H1 (cell line): ENCODE measurements around the gene GRM8. TPM values are rescaled to one million over a fixed set of nuclear protein-coding genes. Genes with fewer than 3 reads are reported as not detected.

Source experiments
- CTCF ChIA-PET: fragments of 300-600 bp; sonication (Branson Sonifier 250); formaldehyde crosslinking; loops from one replicate; lab custom pipeline; 2021; ENCODE audit not compliant: partially characterized antibody; lab: Charles Lee
- POLR2A ChIA-PET: fragments of 300-600 bp; sonication (Branson Sonifier 250); formaldehyde crosslinking; loops from one replicate; lab custom pipeline; 2021; ENCODE audit warnings: inconsistent platforms; ENCODE audit not compliant: partially characterized antibody; lab: Charles Lee
- DNase-seq, 2 experiments: peaks; one replicate each; pipeline versions ENCODE4 v3.0.0 to v3.0.0-alpha.2; 2010 to 2022; ENCODE audit warnings: low spot score in 2 of 2, low read depth in 1 of 2, mixed read lengths in 1 of 2
- FAIRE-seq: peaks from 2 replicates; lab custom pipeline; 2011; peaks lifted over from hg19 to GRCh38; lab: Jason Lieb, UNC
- H2AFZ ChIP-seq: 2 replicates; pipeline ENCODE4 v1.8.1; 2012; ENCODE audit warnings: low read length, inconsistent platforms
- H2AK5ac ChIP-seq: 2 replicates; pipeline ENCODE4 v1.6.1; 2013; ENCODE audit warnings: low read depth, low read length
- H2BK120ac ChIP-seq: replicated peaks from 2 replicates; pipeline ENCODE3; 2013; ENCODE audit warnings: low read depth, low read length, inconsistent platforms
- H2BK12ac ChIP-seq: 2 replicates; pipeline ENCODE4 v1.6.1; 2013; ENCODE audit warnings: low read depth, low read length
- H2BK15ac ChIP-seq: 2 replicates; pipeline ENCODE4 v1.6.1; 2013; ENCODE audit warnings: low read length
- H2BK20ac ChIP-seq: 2 replicates; pipeline ENCODE4 v1.6.1; 2013; ENCODE audit warnings: low read length
- H2BK5ac ChIP-seq: 2 replicates; pipeline ENCODE4 v1.6.1; 2013; ENCODE audit warnings: low read depth, low read length
- H3K14ac ChIP-seq: 2 replicates; pipeline ENCODE4 v1.6.1; 2013; ENCODE audit warnings: inconsistent platforms; ENCODE audit not compliant: insufficient read length
- H3K18ac ChIP-seq: 2 replicates; pipeline ENCODE4 v1.6.1; 2013; ENCODE audit warnings: low read length; ENCODE audit errors: extremely low read depth
- H3K23ac ChIP-seq: 2 replicates; pipeline ENCODE4 v1.6.1; 2013; ENCODE audit warnings: inconsistent platforms; ENCODE audit not compliant: insufficient read length
- H3K23me2 ChIP-seq: 2 replicates; pipeline ENCODE4 v1.6.1; 2013; ENCODE audit warnings: low read depth, low read length
- H3K27ac ChIP-seq: 2 replicates; pipeline ENCODE4 v1.6.1; 2011; ENCODE audit warnings: low read depth, low read length, inconsistent platforms
- H3K27me3 ChIP-seq, 4 experiments: replicated peaks in 1 of 4; 1 replicate in 1 of 4; 2 replicates in 3 of 4; pipeline versions ENCODE4 v1.6.1 to v1.8.1; 2011 to 2013; ENCODE audit warnings: low read length in 3 of 4, mild to moderate bottlenecking in 3 of 4, inconsistent platforms in 2 of 4, mixed read lengths in 2 of 4, moderate library complexity in 1 of 4; ENCODE audit not compliant: control insufficient read depth in 3 of 4, insufficient read depth in 3 of 4; ENCODE audit errors: extremely low read depth in 1 of 4
- H3K36me3 ChIP-seq, 4 experiments: 2 replicates each; pipeline versions ENCODE4 v1.6.1 to v1.8.1; 2011 to 2013; ENCODE audit warnings: mild to moderate bottlenecking in 4 of 4, low read length in 3 of 4, moderate library complexity in 2 of 4, control low read depth in 1 of 4, inconsistent platforms in 1 of 4; ENCODE audit not compliant: insufficient read depth in 4 of 4, control insufficient read depth in 2 of 4
- H3K4ac ChIP-seq: replicated peaks from 2 replicates; pipeline ENCODE3; 2013; ENCODE audit warnings: low read length, low read depth, mixed read lengths, inconsistent platforms; ENCODE audit not compliant: insufficient read length
- H3K4me1 ChIP-seq, 4 experiments: replicated peaks in 1 of 4; 1 replicate in 1 of 4; 2 replicates in 3 of 4; pipeline versions ENCODE4 v1.6.1 to v1.8.1; 2011 to 2013; ENCODE audit warnings: low read length in 3 of 4, inconsistent platforms in 2 of 4, mixed read lengths in 1 of 4; ENCODE audit not compliant: insufficient read depth in 4 of 4, control insufficient read depth in 3 of 4
- H3K4me2 ChIP-seq, 2 experiments: 2 replicates each; pipeline versions ENCODE4 v1.6.1 to v1.8.1; 2011 to 2013; ENCODE audit warnings: low read depth in 2 of 2, low read length in 2 of 2, control low read depth in 1 of 2, inconsistent platforms in 1 of 2, mild to moderate bottlenecking in 1 of 2; ENCODE audit not compliant: insufficient read depth in 1 of 2
- H3K4me3 ChIP-seq, 4 experiments: fragments of 200-600, 300-600 bp in 1 of 4; sonication (generic), shearing (Covaris generic), sonication (Bioruptor Twin) in 1 of 4; 2 replicates each; pipeline versions ENCODE4 v1.5.1 to v1.8.1; 2011 to 2016; ENCODE audit warnings: low read length in 4 of 4, low read depth in 3 of 4, control low read depth in 2 of 4, inconsistent platforms in 2 of 4, mild to moderate bottlenecking in 2 of 4, mixed read lengths in 1 of 4, moderate library complexity in 1 of 4; ENCODE audit not compliant: insufficient read depth in 2 of 4; ENCODE audit errors: extremely low read depth in 1 of 4
- H3K56ac ChIP-seq: replicated peaks from 2 replicates; pipeline ENCODE3; 2013; ENCODE audit warnings: low read depth, mild to moderate bottlenecking, mixed read lengths, low read length, inconsistent platforms; ENCODE audit not compliant: insufficient read length
- H3K79me1 ChIP-seq: 2 replicates; pipeline ENCODE4 v1.6.1; 2013; ENCODE audit warnings: low read depth, low read length, control low read depth
- H3K79me2 ChIP-seq, 2 experiments: 2 replicates each; pipeline versions ENCODE4 v1.6.1 to v1.8.1; 2012 to 2013; ENCODE audit warnings: low read length in 2 of 2, mild to moderate bottlenecking in 2 of 2, inconsistent platforms in 1 of 2; ENCODE audit not compliant: insufficient read depth in 2 of 2, control insufficient read depth in 1 of 2
- H3K9ac ChIP-seq, 4 experiments: replicated peaks in 1 of 4; 1 replicate in 1 of 4; 2 replicates in 3 of 4; pipeline versions ENCODE4 v1.6.1 to v1.8.1; 2011 to 2013; ENCODE audit warnings: low read depth in 3 of 4, low read length in 3 of 4, control low read depth in 2 of 4, mild to moderate bottlenecking in 2 of 4, moderate library complexity in 2 of 4, inconsistent platforms in 1 of 4; ENCODE audit errors: extremely low read depth in 1 of 4
- H3K9me3 ChIP-seq, 2 experiments: 2 replicates each; pipeline versions ENCODE4 v1.6.1 to v1.8.1; 2012 to 2013; ENCODE audit warnings: mild to moderate bottlenecking in 2 of 2, moderate library complexity in 2 of 2, control low read depth in 1 of 2, inconsistent platforms in 1 of 2, low read depth in 1 of 2, low read length in 1 of 2, mixed read lengths in 1 of 2; ENCODE audit not compliant: insufficient read depth in 2 of 2
- H4K20me1 ChIP-seq, 2 experiments: replicated peaks in 1 of 2; 2 replicates each; pipeline versions ENCODE3 to v1.8.1; 2011 to 2013; ENCODE audit warnings: inconsistent platforms in 2 of 2, low read length in 2 of 2, mild to moderate bottlenecking in 1 of 2; ENCODE audit not compliant: insufficient read depth in 2 of 2, control insufficient read depth in 1 of 2
- H4K5ac ChIP-seq: 2 replicates; pipeline ENCODE4 v1.6.1; 2013; ENCODE audit warnings: low read length, low read depth, mixed read lengths, inconsistent platforms; ENCODE audit not compliant: insufficient read length
- H4K8ac ChIP-seq: 2 replicates; pipeline ENCODE4 v1.8.0; 2013; ENCODE audit warnings: mild to moderate bottlenecking, moderate library complexity, low read length, inconsistent platforms; ENCODE audit not compliant: insufficient read depth; ENCODE audit errors: extremely low read depth
- H4K91ac ChIP-seq: replicated peaks from 2 replicates; pipeline ENCODE3; 2013; ENCODE audit warnings: low read length, mixed read lengths, inconsistent platforms; ENCODE audit not compliant: insufficient read length
- ASH2L ChIP-seq: fragments of 200-600, 300-600 bp; sonication (generic); IDR thresholded peaks from one replicate; pipeline ENCODE4 v1.7.1; 2017; ENCODE audit warnings: low read length
- BACH1 ChIP-seq: IDR thresholded peaks from 2 replicates; pipeline ENCODE4 v1.6.1; 2012; ENCODE audit warnings: low read length, improper control_type of control experiment
- BRCA1 ChIP-seq: IDR thresholded peaks from 2 replicates; pipeline ENCODE4 v1.6.1; 2012; ENCODE audit warnings: low read depth, low read length, improper control_type of control experiment
- CBX5 ChIP-seq: fragments of 300-800, 300-1000 bp; sonication (generic); IDR thresholded peaks from 2 replicates; pipeline ENCODE4 v1.7.1; 2016; ENCODE audit warnings: antibody characterized with exemption, low read length, low read depth
- CBX8 ChIP-seq: fragments of 300-800, 300-1000 bp; sonication (generic); IDR thresholded peaks from 2 replicates; pipeline ENCODE4 v1.7.1; 2016; ENCODE audit warnings: low read depth, low read length, borderline replicate concordance
- CHD2 ChIP-seq: IDR thresholded peaks from 2 replicates; pipeline ENCODE4 v1.6.1; 2012; ENCODE audit warnings: low read length, improper control_type of control experiment
- EZH2 ChIP-seq: fragments of 200-600 bp; sonication (generic); IDR thresholded peaks from 2 replicates; pipeline ENCODE4 v1.7.1; 2012; ENCODE audit warnings: low read depth, mild to moderate bottlenecking, moderate library complexity, low read length, inconsistent platforms; ENCODE audit not compliant: severe bottlenecking
- RAD21 ChIP-seq, 2 experiments: IDR thresholded peaks in 1 of 2; conservative IDR thresholded peaks in 1 of 2; 2 replicates each; pipeline ENCODE4 v1.6.1; 2011; ENCODE audit warnings: low read depth in 2 of 2, low read length in 2 of 2, improper control_type of control experiment in 1 of 2, inconsistent platforms in 1 of 2, mild to moderate bottlenecking in 1 of 2, moderate library complexity in 1 of 2
- SP1 ChIP-seq: IDR thresholded peaks from 2 replicates; pipeline ENCODE4 v1.6.1; 2011; ENCODE audit warnings: low read depth, low read length
- YY1 ChIP-seq: IDR thresholded peaks from 2 replicates; pipeline ENCODE4 v1.6.1; 2011; ENCODE audit warnings: low read depth, mild to moderate bottlenecking, low read length
- WGBS, 2 experiments: shearing (Covaris generic) in 1 of 2; methylation state at CpG; one replicate each; pipeline versions ENCODE4 v1.1.6 to v1.1.7; 2013 to 2015; ENCODE audit warnings: low lambda C conversion rate in 2 of 2, mixed read lengths in 2 of 2, inconsistent platforms in 1 of 2, low coverage in 1 of 2, missing lambda C conversion rate in 1 of 2; ENCODE audit not compliant: insufficient replicate concordance in 2 of 2, insufficient coverage in 1 of 2, insufficient read length in 1 of 2; ENCODE audit errors: extremely low coverage in 1 of 2, missing lambda C conversion rate in 1 of 2; 5-methylcytosine and 5-hydroxymethylcytosine counted together
- polyA plus RNA-seq, 7 experiments: library from polyadenylated mRNA; depleted of rRNA in 3 of 7; stranded (reverse) in 5 of 7; unstranded in 2 of 7; fragments of >200 nt in 5 of 7; fragments of 200-250 nt in 2 of 7; gene quantifications; 1 replicate in 5 of 7; 2 replicates in 1 of 7; 4 replicates in 1 of 7; pipeline versions ENCODE4 v1.2.1 to v1.2.3, GENCODE V29; 2011 to 2013; ENCODE audit warnings: missing spikeins in 2 of 7, mixed read lengths in 2 of 7
- total RNA-seq: library from RNA; stranded (reverse); fragmentation: NEBNext Ultra II Directional; extraction: Animal tissue kit (Norgen Biotek cat#: 25700); gene quantifications from 2 replicates; pipeline ENCODE4 v1.2.1, GENCODE V29; 2021
- TF ChIP-seq, protein P1 (sequence below): IDR thresholded peaks from 2 replicates; pipeline ENCODE4 v1.6.1; 2012; ENCODE audit warnings: inconsistent platforms
- TF ChIP-seq, protein P2 (sequence below), 3 experiments: IDR thresholded peaks; 1 replicate in 2 of 3; 2 replicates in 1 of 3; pipeline versions ENCODE4 v1.5.1 to v1.6.1; 2011; ENCODE audit warnings: low read length in 3 of 3, mild to moderate bottlenecking in 3 of 3, inconsistent platforms in 2 of 3, low read depth in 1 of 3, moderate library complexity in 1 of 3; ENCODE audit not compliant: insufficient read depth in 1 of 3; ENCODE audit errors: control extremely low read depth in 1 of 3

GRM8 gene
- total and polyA plus RNA-seq, 2 of the 8 experiments (the other 6 are each of a cell fraction or from before 2014, with no cell fraction given): 2.6 to 2.8 TPM

DNA sequence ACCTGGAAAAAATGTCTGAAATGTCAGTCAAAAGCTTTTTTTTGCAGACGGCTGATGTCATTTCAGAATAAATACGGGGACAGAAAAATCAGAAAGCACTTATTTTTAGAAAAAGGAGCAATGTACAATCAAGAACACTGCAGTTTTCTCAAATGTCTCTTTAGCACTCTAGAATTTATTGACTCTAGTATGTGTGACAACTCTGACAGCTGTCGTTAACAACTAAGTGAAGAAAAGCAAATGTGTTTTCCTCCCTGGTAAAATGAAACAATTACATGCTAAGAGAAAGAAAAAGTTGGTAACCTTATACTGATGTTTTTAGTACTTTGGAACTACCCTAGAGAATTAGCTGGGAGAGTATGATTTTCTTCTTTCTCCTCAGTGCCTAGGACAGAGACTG, 497.4 kb downstream of the GRM8 start:
- no peak overlapping the region for H2BK120ac ChIP-seq
- 89% methylated on average over 3 of the region's 3 CpGs; no CpG with 5 or more reads in 1 of the 2 experiments for WGBS, 2 experiments
- TF ChIP-seq RAD21 (IDR thresholded peaks at IDR 0.05 in 1 of 2, conservative IDR thresholded peaks at IDR 0.05 in 1 of 2; ENCODE audit: low read depth in 2 of 2, low read length in 2 of 2) (no peak), ASH2L (no peak), CHD2 (no peak), BACH1 (no peak), YY1 (no peak), CBX5 (no peak), BRCA1 (no peak), SP1 (no peak), EZH2 (no peak), CBX8 (no peak)
- TF ChIP-seq, protein P1, sequence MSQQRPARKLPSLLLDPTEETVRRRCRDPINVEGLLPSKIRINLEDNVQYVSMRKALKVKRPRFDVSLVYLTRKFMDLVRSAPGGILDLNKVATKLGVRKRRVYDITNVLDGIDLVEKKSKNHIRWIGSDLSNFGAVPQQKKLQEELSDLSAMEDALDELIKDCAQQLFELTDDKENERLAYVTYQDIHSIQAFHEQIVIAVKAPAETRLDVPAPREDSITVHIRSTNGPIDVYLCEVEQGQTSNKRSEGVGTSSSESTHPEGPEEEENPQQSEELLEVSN: no peak
- TF ChIP-seq, protein P2, sequence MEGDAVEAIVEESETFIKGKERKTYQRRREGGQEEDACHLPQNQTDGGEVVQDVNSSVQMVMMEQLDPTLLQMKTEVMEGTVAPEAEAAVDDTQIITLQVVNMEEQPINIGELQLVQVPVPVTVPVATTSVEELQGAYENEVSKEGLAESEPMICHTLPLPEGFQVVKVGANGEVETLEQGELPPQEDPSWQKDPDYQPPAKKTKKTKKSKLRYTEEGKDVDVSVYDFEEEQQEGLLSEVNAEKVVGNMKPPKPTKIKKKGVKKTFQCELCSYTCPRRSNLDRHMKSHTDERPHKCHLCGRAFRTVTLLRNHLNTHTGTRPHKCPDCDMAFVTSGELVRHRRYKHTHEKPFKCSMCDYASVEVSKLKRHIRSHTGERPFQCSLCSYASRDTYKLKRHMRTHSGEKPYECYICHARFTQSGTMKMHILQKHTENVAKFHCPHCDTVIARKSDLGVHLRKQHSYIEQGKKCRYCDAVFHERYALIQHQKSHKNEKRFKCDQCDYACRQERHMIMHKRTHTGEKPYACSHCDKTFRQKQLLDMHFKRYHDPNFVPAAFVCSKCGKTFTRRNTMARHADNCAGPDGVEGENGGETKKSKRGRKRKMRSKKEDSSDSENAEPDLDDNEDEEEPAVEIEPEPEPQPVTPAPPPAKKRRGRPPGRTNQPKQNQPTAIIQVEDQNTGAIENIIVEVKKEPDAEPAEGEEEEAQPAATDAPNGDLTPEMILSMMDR (IDR thresholded peaks at IDR 0.05; ENCODE audit: control extremely low read depth in 1 of 3, insufficient read depth in 1 of 3, low read depth in 1 of 3, low read length in 3 of 3): no peak

More for the DNA sequence above, 497.4 kb downstream of the GRM8 start:
- Histone ChIP-seq H3K23me2 (no peaks in the 10 kb centered on the region), H3K4ac (no peak overlapping the region), H3K23ac (no peak overlapping the region), H2BK5ac (no peak overlapping the region), H3K4me2 (no peak overlapping the region), H3K9ac (no peak overlapping the region), H3K18ac (no peak overlapping the region), H3K4me3 (no peak overlapping the region), H3K9me3 (no peaks in the 10 kb centered on the region), H3K27ac (no peak overlapping the region), H2BK15ac (no peak overlapping the region), H3K27me3 (no peaks in the 10 kb centered on the region), H2BK12ac (no peak overlapping the region), H4K8ac (no peak overlapping the region), H2AFZ (no peak overlapping the region), H2AK5ac (no peak overlapping the region), H2BK20ac (no peak overlapping the region), H4K20me1 (no peaks in the 10 kb centered on the region), H4K91ac (no peak overlapping the region), H3K56ac (no peak overlapping the region), H3K4me1 (no peaks in the 10 kb centered on the region), H3K14ac (no peak overlapping the region), H3K79me1 (no peaks in the 10 kb centered on the region), H4K5ac (no peak overlapping the region), H3K36me3 (no peaks in the 10 kb centered on the region), H3K79me2 (no peaks in the 10 kb centered on the region)
- no peak for FAIRE-seq
- ChIA-PET POLR2A (no interaction called here), CTCF (no interaction called here)
- DNase-seq: no peak
